HepG2 (cell line): ENCODE data around the gene SLC13A3. TPM values are rescaled to one million over a fixed set of nuclear protein-coding genes. Genes with fewer than 3 reads are reported as not detected.

ENCODE experiments used
- CCAR2 ChIP-seq: fragments of 200-400 bp; formaldehyde crosslinking; optimal IDR thresholded peaks from 2 replicates; pipeline ENCODE3; 2018; ENCODE audit warnings: low read depth, mild to moderate bottlenecking, low read length, moderate library complexity
- CEBPB ChIP-seq: IDR thresholded peaks from 2 replicates; pipeline ENCODE4 v1.6.1; 2011; ENCODE audit warnings: low read depth, low read length, improper control_type of control experiment, borderline replicate concordance
- CSRNP2 ChIP-seq: sonication (generic); formaldehyde crosslinking; conservative IDR thresholded peaks from 2 replicates; pipeline ENCODE4 v1.8.0; 2022; ENCODE audit warnings: low read depth, missing genetic modification reagents
- HNF4A ChIP-seq: sonication (generic); formaldehyde crosslinking; IDR thresholded peaks from 2 replicates; pipeline ENCODE4 v1.4.0; 2020; ENCODE audit warnings: missing genetic modification reagents
- KDM5B ChIP-seq: sonication (generic); formaldehyde crosslinking; IDR thresholded peaks from 2 replicates; pipeline ENCODE4 v1.4.0; 2020; ENCODE audit warnings: missing genetic modification reagents, mild to moderate bottlenecking, borderline replicate concordance
- LCORL ChIP-seq, 2 experiments: fragments of 450-650 bp in 1 of 2; sonication (generic) in 1 of 2; formaldehyde crosslinking in 1 of 2; IDR thresholded peaks; 2 replicates each; pipeline versions ENCODE4 v1.5.0 to v1.6.1; 2017 to 2020; ENCODE audit warnings: antibody characterized with exemption in 1 of 2, missing genetic modification reagents in 1 of 2
- NCOA2 ChIP-seq: sonication (generic); formaldehyde crosslinking; IDR thresholded peaks from 2 replicates; pipeline ENCODE4 v1.8.0; 2022; ENCODE audit warnings: inconsistent platforms
- NR0B2 ChIP-seq: sonication (generic); formaldehyde crosslinking; IDR thresholded peaks from 2 replicates; pipeline ENCODE4 v1.4.0; 2020; ENCODE audit warnings: mild to moderate bottlenecking, missing genetic modification reagents
- PHF5A ChIP-seq: IDR thresholded peaks from one replicate; pipeline ENCODE4 v1.6.1; 2018; ENCODE audit warnings: low read depth, missing genetic modification reagents; ENCODE audit not compliant: unreplicated experiment
- PITX1 ChIP-seq: sonication (generic); formaldehyde crosslinking; IDR thresholded peaks from 2 replicates; pipeline ENCODE4 v1.5.1; 2020; ENCODE audit warnings: mild to moderate bottlenecking, missing genetic modification reagents
- PPARG ChIP-seq: conservative IDR thresholded peaks from 2 replicates; pipeline ENCODE4 v1.6.1; 2016; ENCODE audit warnings: missing biosample characterization, missing genetic modification reagents
- RFX1 ChIP-seq: fragments of 450-650 bp; IDR thresholded peaks from 2 replicates; pipeline ENCODE4 v1.6.1; 2017
- SOX5 ChIP-seq: IDR thresholded peaks from 2 replicates; pipeline ENCODE4 v1.6.1; 2016; ENCODE audit warnings: borderline replicate concordance
- SOX6 ChIP-seq, 2 experiments: fragments of 450-650 bp in 1 of 2; sonication (generic) in 1 of 2; formaldehyde crosslinking in 1 of 2; IDR thresholded peaks; 2 replicates each; pipeline versions ENCODE4 v1.4.0 to v1.6.1; 2017 to 2020; ENCODE audit warnings: antibody characterized with exemption in 1 of 2, mild to moderate bottlenecking in 1 of 2, missing genetic modification reagents in 1 of 2
- SP5 ChIP-seq: IDR thresholded peaks from 2 replicates; pipeline ENCODE4 v1.6.1; 2016; ENCODE audit warnings: low read depth, borderline replicate concordance
- SRY ChIP-seq: sonication (generic); formaldehyde crosslinking; IDR thresholded peaks from 2 replicates; pipeline ENCODE4 v1.8.0; 2022; ENCODE audit warnings: mild to moderate bottlenecking, missing genetic modification reagents
- TARDBP ChIP-seq: sonication (generic); formaldehyde crosslinking; IDR thresholded peaks from 2 replicates; pipeline ENCODE4 v1.8.0; 2022; ENCODE audit warnings: mild to moderate bottlenecking, missing genetic modification reagents
- ZNF17 ChIP-seq: sonication (generic); formaldehyde crosslinking; IDR thresholded peaks from 2 replicates; pipeline ENCODE4 v1.5.0; 2020; ENCODE audit warnings: mild to moderate bottlenecking, missing genetic modification reagents
- ZNF607 ChIP-seq: sonication (generic); formaldehyde crosslinking; IDR thresholded peaks from 2 replicates; pipeline ENCODE4 v1.5.1; 2020; ENCODE audit warnings: missing genetic modification reagents, mild to moderate bottlenecking, borderline replicate concordance
- ZNF670 ChIP-seq: sonication (generic); formaldehyde crosslinking; IDR thresholded peaks from 2 replicates; pipeline ENCODE4 v1.8.0; 2022; ENCODE audit warnings: mild to moderate bottlenecking, missing genetic modification reagents, borderline replicate concordance
- ZSCAN20 ChIP-seq: sonication (generic); formaldehyde crosslinking; IDR thresholded peaks from 2 replicates; pipeline ENCODE4 v1.4.0; 2020; ENCODE audit warnings: missing genetic modification reagents, mild to moderate bottlenecking, borderline replicate concordance
- ZSCAN5A ChIP-seq: sonication (generic); formaldehyde crosslinking; IDR thresholded peaks from 2 replicates; pipeline ENCODE4 v1.8.0; 2022; ENCODE audit warnings: mild to moderate bottlenecking, missing genetic modification reagents, borderline replicate concordance
- ZUFSP ChIP-seq: sonication (generic); formaldehyde crosslinking; IDR thresholded peaks from 2 replicates; pipeline ENCODE4 v1.9.0; 2021; ENCODE audit warnings: missing genetic modification reagents, mild to moderate bottlenecking, borderline replicate concordance
- polyA plus RNA-seq, 8 experiments: library from polyadenylated mRNA; depleted of rRNA in 3 of 8; stranded (reverse) in 7 of 8; unstranded in 1 of 8; fragments of >200 nt; fragmentation: Illumina TruSeq in 4 of 8; extraction: Trizol in 4 of 8; gene quantifications; 2 replicates each; pipeline versions ENCODE4 v1.2.1 to v1.2.3, GENCODE V29; 2011 to 2016; ENCODE audit warnings: low read depth in 4 of 8, missing spikeins in 1 of 8, mixed read lengths in 1 of 8; ENCODE audit not compliant: insufficient read depth in 1 of 8
- total RNA-seq, 5 experiments: library from RNA; depleted of rRNA; stranded (reverse); fragments of >200 nt; fragmentation: Illumina TruSeq; extraction: Trizol; gene quantifications; 2 replicates each; pipeline ENCODE4 v1.2.3, GENCODE V29; 2016; ENCODE audit warnings: low read depth in 1 of 5
- TF ChIP-seq, protein P1 (sequence below): sonication (generic); formaldehyde crosslinking; IDR thresholded peaks from 2 replicates; pipeline ENCODE4 v1.4.0; 2020; ENCODE audit warnings: missing genetic modification reagents

SLC13A3 gene
- total and polyA plus RNA-seq, 2 of the 13 experiments (the other 11 are each of a cell fraction or from before 2014, with no cell fraction given) = 66.5 to 76.0 TPM

GRCh38 chr20:46665602-46666001 is 14.3 kb upstream of the SLC13A3 start (continued):
- TF ChIP-seq CEBPB (peak; percentile 84; the same call in 1 of the 2 replicates), ZUFSP (CRISPR knock-in tag) (no peak), CCAR2 (no peak), ZSCAN5A (CRISPR knock-in tag) (0 out of 2 replicates have a peak, but pooled peaks have one; percentile 35), HNF4A (CRISPR knock-in tag) (peak; percentile 29; the same call in 1 of the 2 replicates), ZNF670 (no peak), PHF5A (CRISPR knock-in tag) (no peak), CSRNP2 (CRISPR knock-in tag) (no peak), NR0B2 (CRISPR knock-in tag) (no peak), TARDBP (CRISPR knock-in tag) (peak; percentile 67; the same call in 1 of the 2 replicates), NCOA2 (0 out of 2 replicates have a peak, but pooled peaks have one; percentile 21), ZSCAN20 (no peak), LCORL (IDR thresholded peaks at IDR 0.05) (no peak), LCORL (CRISPR knock-in tag; IDR thresholded peaks at IDR 0.05) (0 out of 2 replicates have a peak, but pooled peaks have one; percentile 26), RFX1 (no peak), SOX6 (IDR thresholded peaks at IDR 0.05) (no peak), SOX6 (CRISPR knock-in tag; IDR thresholded peaks at IDR 0.05) (peak; percentile 58), PITX1 (CRISPR knock-in tag) (no peak), SOX5 (CRISPR knock-in tag) (peak; percentile 67; the same call in 1 of the 2 replicates), ZNF17 (CRISPR knock-in tag) (no peak), SP5 (CRISPR knock-in tag) (peak; percentile 41; the same call in 1 of the 2 replicates), SRY (no peak), ZNF607 (CRISPR knock-in tag) (no peak), KDM5B (CRISPR knock-in tag) (no peak), PPARG (CRISPR knock-in tag) (peak; percentile 56; the same call in 1 of the 2 replicates)
- TF ChIP-seq, protein P1, sequence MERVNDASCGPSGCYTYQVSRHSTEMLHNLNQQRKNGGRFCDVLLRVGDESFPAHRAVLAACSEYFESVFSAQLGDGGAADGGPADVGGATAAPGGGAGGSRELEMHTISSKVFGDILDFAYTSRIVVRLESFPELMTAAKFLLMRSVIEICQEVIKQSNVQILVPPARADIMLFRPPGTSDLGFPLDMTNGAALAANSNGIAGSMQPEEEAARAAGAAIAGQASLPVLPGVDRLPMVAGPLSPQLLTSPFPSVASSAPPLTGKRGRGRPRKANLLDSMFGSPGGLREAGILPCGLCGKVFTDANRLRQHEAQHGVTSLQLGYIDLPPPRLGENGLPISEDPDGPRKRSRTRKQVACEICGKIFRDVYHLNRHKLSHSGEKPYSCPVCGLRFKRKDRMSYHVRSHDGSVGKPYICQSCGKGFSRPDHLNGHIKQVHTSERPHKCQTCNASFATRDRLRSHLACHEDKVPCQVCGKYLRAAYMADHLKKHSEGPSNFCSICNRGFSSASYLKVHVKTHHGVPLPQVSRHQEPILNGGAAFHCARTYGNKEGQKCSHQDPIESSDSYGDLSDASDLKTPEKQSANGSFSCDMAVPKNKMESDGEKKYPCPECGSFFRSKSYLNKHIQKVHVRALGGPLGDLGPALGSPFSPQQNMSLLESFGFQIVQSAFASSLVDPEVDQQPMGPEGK = no peak
